Muscle of arm (tissue), 12 donors: ENCODE results near the gene EPS8L2. TPM values are rescaled to one million over a fixed set of nuclear protein-coding genes. Genes with fewer than 3 reads are reported as not detected.

Source experiments
- DNase-seq: peaks from one replicate; pipeline ENCODE4 v3.0.0-alpha.2; 2013
- polyA plus RNA-seq, 12 donors: library from polyadenylated mRNA; unstranded; fragments of 120-200 nt; gene quantifications; one replicate each; pipeline ENCODE4 v1.2.1, GENCODE V29; 2013; ENCODE audit not compliant: insufficient read length in 12 of 12

Gene EPS8L2
- polyA plus RNA-seq, 12 donors, result 1.2 to 54.4 (median 2.7) TPM; not detected in 1

- no peak for DNase-seq
Measured at GRCh38 chr11:702462-703461, 3.3 kb upstream of the EPS8L2 start.

- no peak for DNase-seq
Measured at GRCh38 chr11:703506-703905, 2.5 kb upstream of the EPS8L2 start.

- no peak for DNase-seq
Measured at GRCh38 chr11:704228-704674, 1.8 kb upstream of the EPS8L2 start.

GRCh38 chr11:704781-705645 lies 1.0 kb upstream of the EPS8L2 start:
- DNase-seq, result no peak

GRCh38 chr11:706439-706956 lies 467 bp downstream of the EPS8L2 start:
- no peak for DNase-seq

- no peak for DNase-seq
Measured at GRCh38 chr11:706957-707816, 1.2 kb downstream of the EPS8L2 start.

- DNase-seq, result no peak
Measured at GRCh38 chr11:707817-708420, 1.9 kb downstream of the EPS8L2 start.

- no peak for DNase-seq
Measured at GRCh38 chr11:708511-708910, 2.5 kb downstream of the EPS8L2 start.

GRCh38 chr11:709109-709997 lies 3.3 kb downstream of the EPS8L2 start:
- DNase-seq, result no peak

- no peak for DNase-seq
Measured at GRCh38 chr11:714436-714835, 8.4 kb downstream of the EPS8L2 start.

GRCh38 chr11:719214-720016 lies 13.4 kb downstream of the EPS8L2 start:
- DNase-seq, result no peak

GRCh38 chr11:720017-720641 lies 14.1 kb downstream of the EPS8L2 start:
- DNase-seq, result no peak

- DNase-seq, result no peak
Measured at GRCh38 chr11:720642-721246, 14.7 kb downstream of the EPS8L2 start.

- DNase-seq, result no peak
Measured at GRCh38 chr11:721247-721740, 15.3 kb downstream of the EPS8L2 start.

GRCh38 chr11:721741-722345 lies 15.8 kb downstream of the EPS8L2 start:
- no peak for DNase-seq

- DNase-seq, result no peak
Measured at GRCh38 chr11:722346-722811, 16.3 kb downstream of the EPS8L2 start.
